NCI-H2029 treated with DMSO at 0.1 percent for 48 hours (cell line): ENCODE results near the gene CBFA2T2.
A peak's percentile ranks its signal among the peaks of the same experiment; 100 is the strongest.
"Not testable (repeated sequence)": the region's sequence is repeated elsewhere in the genome, so short reads cannot be mapped to it uniquely, and the experiment has no call there.

Source experiments
- DNase-seq: peaks from one replicate; lab custom pipeline; 2025; lab: John Stamatoyannopoulos, UW

CBFA2T2 gene

DNA sequence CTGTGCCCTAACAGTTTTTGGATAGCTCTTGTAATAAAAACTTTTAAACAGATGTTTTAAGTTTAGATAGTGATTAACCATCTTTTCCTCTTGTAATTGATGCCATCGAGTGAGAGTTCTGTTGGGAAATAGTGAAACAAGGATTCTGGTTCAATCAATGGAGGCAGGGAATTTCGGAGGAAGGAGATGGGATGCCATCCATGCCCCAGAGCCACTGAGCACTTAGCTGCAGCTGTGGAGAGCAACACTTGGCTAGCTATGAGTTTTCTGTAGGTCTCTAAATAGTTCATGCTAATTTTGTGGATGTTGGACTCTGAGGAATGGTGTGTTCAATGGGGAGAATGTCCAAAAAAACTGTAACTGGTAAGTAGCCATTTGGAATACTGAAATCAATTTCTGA is 16.7 kb downstream of the CBFA2T2 start:
- DNase-seq = no peak

DNA sequence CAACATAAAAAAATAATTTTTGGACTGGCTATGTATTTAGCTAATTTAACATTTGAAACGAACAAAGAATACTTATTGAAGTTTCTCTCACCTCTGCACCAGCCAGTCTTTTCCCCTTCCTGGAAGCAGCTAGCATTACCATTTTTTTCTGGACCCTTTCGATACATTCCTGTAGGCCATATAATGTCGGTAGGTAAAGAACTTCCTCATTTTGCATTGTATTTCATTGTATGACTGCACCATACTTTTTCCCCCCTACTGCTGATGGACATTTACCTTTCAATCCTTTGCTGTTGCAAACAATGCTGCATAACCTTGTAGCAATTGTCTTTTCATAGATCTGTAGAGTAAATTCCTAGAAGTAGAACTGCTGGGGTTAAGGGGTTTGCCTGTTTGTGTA is 17.6 kb downstream of the CBFA2T2 start:
- DNase-seq = no peak

DNA sequence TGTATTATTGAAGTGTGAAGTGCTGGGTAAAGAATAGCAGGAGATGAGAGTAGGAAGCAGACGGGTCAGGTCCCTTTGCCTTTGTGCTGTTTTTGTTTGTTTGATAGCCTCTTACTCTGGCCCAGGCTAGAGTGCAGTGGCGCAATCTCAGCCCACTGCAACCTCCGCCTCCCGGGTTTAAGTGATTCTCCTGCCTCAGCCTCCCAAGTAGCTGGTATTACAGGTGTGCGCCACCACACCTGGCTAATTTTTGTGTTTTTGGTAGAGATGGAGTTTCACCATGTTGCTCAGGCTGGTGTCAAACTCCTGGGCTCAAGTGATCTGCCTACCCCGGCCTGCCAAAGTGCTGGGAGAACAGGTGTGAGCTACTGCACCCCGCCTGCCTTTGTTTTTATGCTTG is 18.1 kb downstream of the CBFA2T2 start:
- peak; percentile 46 for DNase-seq

DNA sequence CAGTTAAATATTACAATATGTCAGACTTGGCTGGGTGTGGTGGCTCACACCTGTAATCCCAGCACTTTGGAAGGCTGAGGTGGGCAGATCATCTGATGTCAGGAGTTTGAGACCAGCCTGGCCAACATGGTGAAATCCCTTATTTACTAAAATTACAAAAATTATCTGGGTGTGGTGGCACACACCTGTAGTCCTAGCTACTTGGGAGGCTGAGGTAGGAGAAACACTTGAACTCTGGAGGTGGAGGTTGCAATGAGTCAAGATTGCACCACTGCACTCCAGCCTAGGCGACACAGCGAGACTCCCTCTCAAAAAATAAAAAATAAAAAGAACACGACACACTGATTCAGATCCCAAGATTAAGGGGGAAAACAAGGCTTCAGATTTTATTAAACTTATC is 19.2 kb downstream of the CBFA2T2 start:
- not testable (repeated sequence) for DNase-seq

DNA sequence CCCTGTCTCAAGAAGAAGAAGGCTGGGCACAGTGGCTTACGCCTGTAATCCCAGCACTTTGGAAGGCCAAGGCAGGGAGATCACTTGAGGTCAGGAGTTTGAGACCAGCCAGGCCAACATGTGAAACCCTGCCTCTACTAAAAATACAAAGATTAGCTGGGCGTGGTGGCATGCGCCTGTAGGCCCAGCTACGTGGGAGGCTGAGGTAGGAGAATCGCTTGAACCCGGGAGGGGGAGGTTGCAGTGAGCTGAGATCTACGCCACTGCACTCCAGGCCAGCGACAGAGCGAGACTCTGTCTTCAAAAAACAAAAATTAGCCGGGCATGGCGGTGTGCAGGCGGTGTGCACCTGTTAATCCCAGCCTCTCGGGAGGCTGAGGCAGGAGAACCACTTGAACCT is 22.0 kb downstream of the CBFA2T2 start:
- DNase-seq = not testable (repeated sequence)

DNA sequence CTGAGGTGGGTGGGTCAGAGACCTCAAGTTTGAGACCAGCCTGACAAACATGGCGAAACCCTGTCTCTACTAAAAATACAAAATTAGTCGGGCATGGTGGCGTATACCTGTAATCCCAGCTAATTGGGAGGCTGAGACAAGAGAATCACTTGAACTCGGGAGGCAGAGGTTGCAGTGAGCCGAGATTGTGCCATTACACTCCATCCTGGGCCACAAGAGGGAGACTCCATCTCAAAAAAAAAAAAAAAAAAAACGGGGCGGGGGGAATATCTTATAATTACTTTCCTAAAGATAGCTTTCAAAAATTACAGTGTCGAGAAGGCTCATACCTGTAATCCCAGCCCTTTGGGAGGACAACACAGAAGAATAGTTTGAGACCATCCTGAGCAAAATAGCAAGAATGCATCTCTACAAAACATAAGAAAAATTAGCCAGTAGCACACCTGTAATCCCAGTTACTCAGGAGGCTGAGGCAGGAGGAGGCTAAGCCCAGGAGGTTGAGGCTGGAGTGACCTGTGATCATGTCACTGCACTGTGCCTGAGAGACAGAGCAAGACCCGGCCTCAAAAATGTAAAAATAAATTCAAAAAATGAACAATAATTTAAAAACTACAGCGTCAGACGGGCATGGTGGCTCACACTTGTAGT is 25.8 kb downstream of the CBFA2T2 start:
- no peak for DNase-seq

DNA sequence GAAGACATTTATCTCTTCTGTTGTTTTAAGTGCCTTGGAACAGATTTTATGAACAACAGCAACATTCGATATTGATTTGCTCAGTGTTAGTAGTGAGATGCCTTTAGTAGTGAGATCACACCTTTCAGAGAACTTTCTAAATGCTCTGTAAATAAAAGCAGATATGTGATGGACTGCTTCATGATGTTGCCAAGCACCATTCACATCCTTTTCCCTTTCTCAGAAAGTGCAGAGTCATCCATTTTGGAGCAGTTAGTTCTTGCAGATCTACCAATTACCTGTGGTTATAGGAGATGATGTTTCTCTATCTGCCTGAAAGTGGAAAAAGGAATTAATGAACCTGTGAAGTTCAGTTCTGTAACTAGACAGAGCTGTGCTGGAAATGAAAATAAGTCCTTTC is 27.0 kb downstream of the CBFA2T2 start:
- peak; percentile 44 for DNase-seq

DNA sequence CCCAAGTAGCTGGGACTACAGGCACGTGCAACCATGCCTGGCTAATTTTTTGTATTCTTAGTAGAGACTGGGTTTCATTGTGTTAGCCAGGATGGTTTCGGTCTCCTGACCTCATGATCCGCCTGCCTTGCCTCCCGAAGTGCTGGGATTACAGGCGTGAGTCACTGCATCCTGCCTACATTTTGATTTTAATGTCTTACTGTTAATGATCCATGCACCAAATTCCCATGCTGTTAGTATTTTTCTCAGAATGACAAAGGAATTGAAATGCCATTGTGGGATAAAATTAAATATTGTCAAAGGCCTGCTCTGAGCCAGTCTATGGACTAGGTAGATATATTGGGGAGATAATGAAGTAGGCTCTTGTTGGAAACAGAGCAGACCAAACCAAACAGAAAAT is 28.2 kb downstream of the CBFA2T2 start:
- no peak for DNase-seq

DNA sequence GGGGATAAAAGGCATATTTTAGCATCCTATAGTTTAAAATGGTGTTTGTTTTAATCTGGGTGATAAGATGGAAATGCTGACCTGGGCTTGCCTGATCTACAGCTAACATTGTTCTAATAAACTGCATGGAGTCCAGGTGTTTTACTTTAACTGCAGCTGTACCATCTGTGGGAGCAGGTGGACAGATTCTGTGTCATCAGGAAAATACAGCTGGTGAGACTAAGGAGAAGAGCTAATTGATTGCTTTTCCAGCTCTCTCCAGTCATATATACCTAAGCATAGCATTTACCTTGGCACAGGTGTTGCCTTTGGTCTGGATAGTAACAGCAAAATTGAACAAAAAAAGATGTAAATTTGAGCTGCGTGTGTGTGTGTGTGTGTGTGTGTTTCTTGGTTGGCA is 31.6 kb downstream of the CBFA2T2 start:
- DNase-seq = peak; percentile 95

DNA sequence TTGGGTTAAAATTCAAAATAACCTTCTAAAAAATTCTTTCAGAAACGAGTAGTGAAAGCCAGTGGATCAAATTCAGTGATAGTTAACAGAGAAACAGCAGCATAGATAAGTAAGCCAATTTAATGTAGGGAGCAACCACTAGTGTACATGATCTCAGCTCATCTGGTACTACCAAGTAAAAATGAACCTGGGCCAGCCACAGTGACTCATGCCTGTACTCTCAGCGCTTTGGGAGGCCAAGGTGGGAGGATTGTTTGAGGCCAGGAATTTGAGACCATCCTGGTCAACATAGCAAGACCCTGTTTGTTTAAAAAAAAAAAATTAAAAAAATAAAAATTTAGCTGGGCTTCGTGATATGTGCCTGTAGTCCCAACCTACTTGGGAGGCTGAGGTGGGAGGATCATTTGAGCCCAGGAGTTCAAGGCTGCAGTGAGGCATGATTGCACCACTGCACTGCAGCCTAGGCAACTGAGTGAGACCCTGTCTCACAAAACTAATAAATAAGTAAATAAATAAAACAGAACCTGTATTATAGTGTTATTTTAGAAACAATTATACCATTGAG is 32.4 kb downstream of the CBFA2T2 start:
- DNase-seq = peak; percentile 53

DNA sequence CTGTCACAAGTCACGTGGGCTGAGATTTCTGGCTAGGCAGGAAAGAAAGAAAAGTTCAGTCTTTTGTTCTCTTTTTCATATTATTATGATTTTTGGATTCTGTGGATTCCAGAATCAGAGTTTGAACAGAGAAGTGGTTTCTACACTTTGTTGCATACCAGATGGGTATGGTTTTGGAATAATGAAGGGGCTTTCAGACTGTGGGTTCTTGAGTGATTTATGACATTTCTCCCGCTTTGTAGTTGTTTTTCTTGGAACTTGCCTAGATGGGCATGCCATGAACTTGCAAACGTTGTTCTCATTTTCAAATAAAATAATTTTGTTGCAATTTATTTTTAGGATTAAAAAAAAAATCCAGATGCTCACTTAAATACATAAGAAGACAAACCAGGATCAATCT is 34.4 kb downstream of the CBFA2T2 start:
- DNase-seq = no peak

DNA sequence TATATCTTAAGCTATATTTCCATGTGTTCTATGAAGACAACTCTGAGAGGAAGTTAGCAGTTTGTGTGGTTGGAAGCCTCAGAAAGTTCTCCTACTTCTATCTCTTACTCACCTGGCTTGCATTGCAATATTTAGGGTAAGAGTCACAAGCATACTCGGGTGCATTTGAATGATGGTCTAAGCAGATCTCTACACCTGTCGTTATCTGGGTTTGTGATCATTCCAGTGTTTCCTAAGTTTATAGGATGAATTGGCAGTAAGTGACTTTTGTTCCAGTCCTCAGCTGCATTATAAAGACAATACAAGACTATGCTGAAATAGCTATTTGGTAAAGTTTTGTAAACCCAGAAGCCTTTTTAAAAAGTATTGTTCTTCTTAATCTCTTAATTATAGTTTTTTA is 36.9 kb downstream of the CBFA2T2 start:
- DNase-seq = no peak

DNA sequence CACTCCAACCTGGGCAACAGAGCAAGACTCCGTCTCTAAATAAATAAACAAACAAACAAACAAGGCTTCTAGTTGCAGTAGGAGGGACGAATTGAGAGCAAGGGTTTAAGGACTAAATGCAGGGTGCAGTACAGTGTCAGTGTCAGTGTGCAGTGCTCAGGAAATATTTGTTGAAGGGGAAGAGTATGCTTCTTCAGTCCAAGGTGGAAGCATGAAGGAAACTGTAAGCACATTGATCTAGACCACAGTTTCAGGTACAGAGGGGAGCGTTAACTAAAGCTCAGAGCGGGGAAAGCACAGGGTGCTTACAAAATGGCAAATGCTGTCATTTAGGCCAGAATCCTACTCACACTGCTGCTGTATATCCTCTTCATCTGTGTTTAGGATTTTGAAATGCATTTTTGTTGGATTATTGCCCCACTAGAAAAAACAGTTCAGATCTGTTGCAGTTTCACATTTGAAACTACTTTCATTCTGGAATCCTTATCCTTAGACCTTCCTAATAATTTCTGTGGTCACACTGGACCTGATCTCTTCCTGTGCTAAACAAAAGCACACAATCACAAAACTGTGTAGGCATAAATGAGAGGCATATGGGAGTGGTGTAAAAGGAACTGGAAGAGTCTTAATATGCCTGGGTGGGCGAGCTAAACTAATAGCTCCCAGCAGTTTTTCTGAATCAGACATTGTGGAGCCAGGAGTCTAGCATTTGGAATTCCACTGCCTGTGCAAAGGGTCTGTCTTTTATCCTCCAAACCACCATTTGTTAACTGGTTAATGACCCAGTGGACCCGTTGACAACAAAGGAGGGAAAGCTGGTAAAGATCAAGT is 41.4 kb downstream of the CBFA2T2 start:
- DNase-seq = no peak

DNA sequence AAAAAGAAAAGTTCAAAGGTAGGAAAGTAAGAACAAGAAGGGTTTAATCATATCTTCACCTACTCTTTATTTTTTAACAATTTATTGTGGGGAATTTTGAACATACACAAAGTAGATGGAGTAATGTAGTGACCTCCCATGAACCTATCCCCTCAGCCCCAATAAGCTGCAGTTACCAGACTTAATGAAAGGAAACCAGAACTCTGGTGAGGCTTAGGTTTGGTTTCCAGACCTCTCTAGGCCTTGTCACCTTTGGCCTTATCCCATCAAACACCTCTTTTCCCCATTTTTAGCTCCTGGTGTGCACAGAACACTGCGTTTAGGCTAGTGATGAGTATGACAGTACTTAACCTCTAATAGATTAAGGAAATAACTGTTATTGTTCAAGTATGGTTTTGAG is 42.0 kb downstream of the CBFA2T2 start:
- no peak for DNase-seq

DNA sequence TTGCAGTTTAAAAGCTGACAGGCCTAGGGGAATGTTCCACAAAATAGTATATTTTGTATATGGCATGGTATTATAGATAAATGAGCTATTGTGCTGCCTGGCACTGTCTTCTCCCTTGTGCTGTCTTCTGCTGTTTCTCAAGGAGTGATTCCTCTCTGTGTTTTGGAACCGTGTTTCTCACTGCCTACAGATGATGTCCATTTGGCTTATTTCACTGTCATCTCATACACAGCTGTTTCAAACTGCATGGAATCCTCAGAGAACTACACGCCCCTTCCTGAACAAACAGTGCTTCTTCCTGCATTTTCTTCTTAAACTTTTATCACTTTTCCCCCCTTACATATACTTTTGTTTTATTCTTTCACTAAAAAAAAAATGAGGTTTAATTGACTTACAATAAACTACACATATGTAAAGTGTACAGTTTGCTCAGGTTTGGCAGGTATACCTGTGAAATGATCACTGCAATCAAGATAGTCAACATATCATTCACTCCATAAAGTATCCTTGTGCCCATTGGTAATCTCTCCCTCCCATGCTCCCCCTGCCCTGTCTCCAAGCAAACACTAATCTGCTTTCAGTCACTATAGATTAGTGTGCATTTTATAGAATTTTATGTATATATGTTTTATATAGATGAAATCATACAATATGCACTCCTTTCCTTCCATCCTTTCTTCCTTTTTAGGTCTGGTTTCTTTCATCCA is 43.0 kb downstream of the CBFA2T2 start:
- DNase-seq = no peak

DNA sequence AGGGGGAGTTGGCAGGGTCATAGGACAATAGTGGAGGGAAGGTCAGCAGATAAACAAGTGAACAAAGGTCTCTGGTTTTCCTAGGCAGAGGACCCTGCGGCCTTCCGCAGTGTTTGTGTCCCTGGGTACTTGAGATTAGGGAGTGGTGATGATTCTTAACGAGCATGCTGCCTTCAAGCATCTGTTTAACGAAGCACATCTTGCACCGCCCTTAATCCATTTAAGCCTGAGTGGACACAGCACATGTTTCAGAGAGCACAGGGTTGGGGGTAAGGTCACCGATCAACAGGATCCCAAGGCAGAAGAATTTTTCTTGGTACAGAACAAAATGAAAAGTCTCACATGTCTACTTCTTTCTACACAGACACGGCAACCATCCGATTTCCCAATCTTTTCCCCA is 45.8 kb downstream of the CBFA2T2 start:
- DNase-seq = not testable (repeated sequence)

DNA sequence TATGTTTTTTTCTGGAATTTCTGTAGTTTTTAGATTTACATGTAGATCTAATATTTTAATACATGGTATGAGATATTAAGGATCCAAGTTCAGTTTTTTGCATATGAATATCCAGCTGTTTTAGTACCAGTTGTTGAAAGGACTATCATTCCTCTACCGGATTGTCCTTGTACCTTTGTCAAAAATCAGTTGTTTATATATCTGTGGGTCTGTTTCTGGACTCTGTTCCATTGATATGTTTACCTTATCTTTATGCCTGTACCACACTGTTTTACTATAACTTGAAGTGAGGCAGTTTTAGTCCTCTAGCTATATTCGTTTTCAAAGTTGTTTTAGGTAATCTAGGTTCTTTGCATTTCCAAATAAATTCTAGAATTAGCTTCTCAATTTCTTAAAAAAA is 47.7 kb downstream of the CBFA2T2 start:
- DNase-seq = no peak

DNA sequence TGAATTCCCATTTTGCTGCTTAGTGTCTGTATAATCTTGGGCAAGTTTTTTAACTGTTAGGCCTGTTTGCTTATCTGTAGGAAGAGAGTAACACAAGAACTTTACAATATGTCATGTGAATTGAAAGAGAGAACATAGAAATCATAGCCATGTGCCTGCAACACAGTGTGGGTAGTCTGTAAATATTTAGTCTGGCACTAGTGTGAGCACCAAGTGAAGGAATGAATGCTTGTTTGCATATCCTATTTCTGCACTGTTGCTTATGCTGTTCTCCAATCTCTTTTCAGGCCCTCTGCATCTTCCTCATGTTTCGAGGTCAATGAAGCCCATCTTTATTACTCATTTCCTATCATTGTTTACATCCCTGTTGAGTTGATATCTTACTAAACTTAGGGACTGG is 49.2 kb downstream of the CBFA2T2 start:
- peak; percentile 79 for DNase-seq

DNA sequence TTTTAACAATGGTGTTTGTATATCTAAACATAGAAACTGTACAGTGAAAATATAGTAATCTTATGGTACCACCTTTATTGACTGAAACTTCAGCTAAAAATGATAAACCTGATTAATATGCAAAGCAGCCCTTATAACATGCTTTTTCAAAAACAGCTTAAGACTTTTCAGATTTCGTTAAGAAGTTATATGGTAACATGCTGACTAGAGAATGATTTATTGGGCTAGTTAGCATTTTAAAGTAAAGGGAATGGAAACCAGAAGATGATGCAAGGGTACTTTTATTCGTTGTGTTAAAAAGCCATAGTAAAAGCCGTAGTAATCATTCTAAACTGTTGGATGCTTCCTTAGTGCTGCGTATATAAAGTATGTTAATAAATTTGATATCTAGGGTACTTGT is 50.5 kb downstream of the CBFA2T2 start:
- DNase-seq = no peak

DNA sequence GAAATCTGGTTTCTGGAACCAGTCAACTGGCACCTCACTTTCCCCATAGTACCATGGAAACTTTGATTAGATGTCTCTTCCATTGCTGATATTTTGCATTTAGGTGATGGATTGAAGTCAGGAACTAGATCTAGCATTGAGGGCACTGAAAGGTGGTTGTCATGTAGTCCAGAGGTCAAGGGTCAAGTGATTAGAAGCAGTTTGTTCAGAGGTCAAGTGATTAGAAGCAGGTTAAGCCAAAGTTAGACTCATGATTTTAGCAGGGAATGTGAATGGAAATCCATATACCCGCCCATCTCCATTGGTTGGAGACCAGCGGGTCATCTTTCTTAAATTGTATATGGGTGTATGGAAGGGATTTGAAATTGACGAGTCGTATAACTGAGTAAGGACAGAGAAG is 51.2 kb downstream of the CBFA2T2 start:
- DNase-seq = no peak

DNA sequence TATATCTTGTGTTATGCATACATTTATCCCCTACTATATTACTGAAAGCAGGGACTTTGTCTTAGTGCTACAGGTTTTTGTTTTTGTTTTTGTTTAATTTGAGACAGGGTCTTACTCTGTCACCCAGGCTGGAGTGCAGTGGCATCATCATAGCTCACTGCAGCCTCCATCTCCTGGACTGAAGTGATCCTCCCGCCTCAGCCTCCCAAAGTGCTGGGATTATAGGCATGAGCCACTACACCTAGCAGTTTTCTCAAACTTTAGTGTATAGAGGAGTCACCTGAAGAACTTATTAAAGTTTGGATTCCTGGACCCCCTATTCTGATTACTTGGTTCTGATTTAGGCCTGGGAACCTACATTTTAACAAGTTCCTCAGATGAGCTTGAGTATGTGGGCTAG is 51.9 kb downstream of the CBFA2T2 start:
- DNase-seq = no peak

DNA sequence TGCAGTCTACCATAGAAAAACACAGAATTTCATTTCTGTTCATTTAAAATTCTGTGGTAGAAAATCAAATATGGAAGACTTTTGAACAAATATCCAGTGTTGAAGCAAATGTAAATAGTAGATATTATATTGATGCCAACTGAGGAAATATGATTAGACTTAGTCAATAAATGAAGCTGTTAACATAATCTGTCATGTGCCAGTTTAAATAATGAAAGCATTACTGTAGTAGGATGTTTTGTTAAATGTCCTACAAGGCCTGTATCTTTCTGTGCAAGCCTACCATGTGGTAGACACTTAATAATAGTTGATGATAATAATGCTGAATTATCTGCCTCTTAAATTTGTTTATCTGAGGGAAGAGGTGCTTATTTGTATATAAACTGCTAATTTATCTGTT is 55.9 kb downstream of the CBFA2T2 start:
- no peak for DNase-seq
